Astrocyte (in vitro differentiated cells and primary cell): Measurements from ENCODE around the gene CDKL2. TPM values are rescaled to one million over a fixed set of nuclear protein-coding genes. Genes with fewer than 3 reads are reported as not detected.

Experiments
- DNase-seq: peaks from one replicate; pipeline ENCODE4 v3.0.0-alpha.2; 2010; ENCODE audit warnings: low read depth
- FAIRE-seq: peaks from 2 replicates; lab custom pipeline; 2011; peaks lifted over from hg19 to GRCh38; lab: Jason Lieb, UNC
- H2AFZ ChIP-seq: 2 replicates; pipeline ENCODE4 v1.6.0; 2012; ENCODE audit warnings: low read depth, low read length, inconsistent platforms
- H3K27ac ChIP-seq: 2 replicates; pipeline ENCODE4 v1.5.1; 2011; ENCODE audit warnings: low read depth, low read length, inconsistent platforms
- H3K27me3 ChIP-seq: 2 replicates; pipeline ENCODE4 v1.6.0; 2011; ENCODE audit warnings: low read length, inconsistent platforms; ENCODE audit not compliant: insufficient read depth
- H3K36me3 ChIP-seq: 2 replicates; pipeline ENCODE4 v1.5.1; 2011; ENCODE audit warnings: low read length, inconsistent platforms; ENCODE audit not compliant: insufficient read depth
- H3K4me1 ChIP-seq: 2 replicates; pipeline ENCODE4 v1.5.1; 2011; ENCODE audit warnings: low read length, inconsistent platforms; ENCODE audit not compliant: insufficient read depth
- H3K4me2 ChIP-seq: 2 replicates; pipeline ENCODE4 v1.6.0; 2012; ENCODE audit warnings: low read length, inconsistent platforms
- H3K4me3 ChIP-seq: 2 replicates; pipeline ENCODE4 v1.5.1; 2011; ENCODE audit warnings: low read depth, mild to moderate bottlenecking, low read length, inconsistent platforms; ENCODE audit not compliant: insufficient read depth
- H3K79me2 ChIP-seq: 2 replicates; pipeline ENCODE4 v1.6.0; 2012; ENCODE audit warnings: mild to moderate bottlenecking, low read length, inconsistent platforms; ENCODE audit not compliant: insufficient read depth
- H3K9ac ChIP-seq: 2 replicates; pipeline ENCODE4 v1.6.0; 2012; ENCODE audit warnings: mild to moderate bottlenecking, low read length, inconsistent platforms
- H3K9me3 ChIP-seq: 2 replicates; pipeline ENCODE4 v1.5.1; 2012; ENCODE audit warnings: low read depth, mild to moderate bottlenecking, low read length, inconsistent platforms; ENCODE audit not compliant: insufficient read depth
- H4K20me1 ChIP-seq: 2 replicates; pipeline ENCODE4 v1.6.0; 2012; ENCODE audit warnings: low read length, inconsistent platforms; ENCODE audit not compliant: insufficient read depth
- H3K27ac Mint-ChIP-seq: one replicate; pipeline ENCODE4 v1.8.0; 2021; ENCODE audit warnings: mild to moderate bottlenecking, mixed read lengths; ENCODE audit not compliant: unreplicated experiment
- H3K27me3 Mint-ChIP-seq: one replicate; pipeline ENCODE4 v1.8.0; 2021; ENCODE audit warnings: low read depth, mixed read lengths; ENCODE audit not compliant: unreplicated experiment
- H3K36me3 Mint-ChIP-seq: one replicate; pipeline ENCODE4 v1.8.0; 2021; ENCODE audit warnings: low read depth, mixed read lengths; ENCODE audit not compliant: unreplicated experiment
- H3K4me1 Mint-ChIP-seq: one replicate; pipeline ENCODE4 v1.8.0; 2021; ENCODE audit warnings: low read depth, mixed read lengths; ENCODE audit not compliant: unreplicated experiment
- H3K4me3 Mint-ChIP-seq: one replicate; pipeline ENCODE4 v1.8.0; 2021; ENCODE audit warnings: mild to moderate bottlenecking, moderate library complexity, mixed read lengths; ENCODE audit not compliant: unreplicated experiment
- H3K9me3 Mint-ChIP-seq: one replicate; pipeline ENCODE4 v1.8.0; 2021; ENCODE audit warnings: mild to moderate bottlenecking, mixed read lengths; ENCODE audit not compliant: unreplicated experiment
- EZH2 ChIP-seq: IDR thresholded peaks from 2 replicates; pipeline ENCODE4 v1.6.1; 2012; ENCODE audit warnings: mild to moderate bottlenecking, low read length, inconsistent platforms; ENCODE audit not compliant: insufficient read depth
- total RNA-seq: library from RNA; stranded (reverse); gene quantifications from 2 replicates; pipeline ENCODE4 v1.2.1, GENCODE V29; 2021
- TF ChIP-seq, protein P1 (sequence below): IDR thresholded peaks from 2 replicates; pipeline ENCODE4 v1.5.1; 2011; ENCODE audit warnings: low read depth, mild to moderate bottlenecking, inconsistent platforms, low read length, moderate library complexity; ENCODE audit not compliant: insufficient read depth

The CDKL2 gene
- total RNA-seq, 1 donor from 2014 or later, result 3.7 TPM

DNA sequence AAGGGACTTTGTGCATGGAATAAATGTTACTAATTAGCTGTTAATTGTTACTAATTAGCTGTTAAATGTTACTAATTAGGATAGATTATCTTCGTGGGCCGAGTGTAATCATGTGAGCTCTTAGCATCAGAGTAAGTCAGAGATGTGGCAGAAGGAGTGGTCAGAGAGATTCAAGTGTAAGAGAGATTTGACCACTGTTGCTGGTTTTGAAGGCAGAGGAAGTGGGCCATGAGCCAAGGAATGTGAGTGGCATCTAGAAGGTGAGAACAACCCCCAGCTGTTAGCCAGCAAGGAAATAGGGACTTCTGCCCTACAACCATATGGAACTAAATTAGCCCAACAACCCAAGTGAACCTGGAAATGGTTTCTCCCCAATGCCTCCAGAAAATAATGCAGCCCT lies 46.3 kb downstream of the CDKL2 start:
- H3K27me3 ChIP-seq, result no peaks in the 10 kb centered on the region
- H4K20me1 ChIP-seq, result no peaks in the 10 kb centered on the region
- H3K4me3 Mint-ChIP-seq, result no peak overlapping the region
- H3K4me1 ChIP-seq, result no peaks in the 10 kb centered on the region
- no peak overlapping the region for H3K4me3 ChIP-seq
- H3K79me2 ChIP-seq, result no peaks in the 10 kb centered on the region
- H3K27me3 Mint-ChIP-seq, result no peaks in the 10 kb centered on the region
- no peak overlapping the region for H3K9ac ChIP-seq
- no peak overlapping the region for H2AFZ ChIP-seq
- no peak for FAIRE-seq
- no peak overlapping the region for H3K27ac ChIP-seq
- H3K9me3 Mint-ChIP-seq, result peaks cover 6% of the 10 kb centered on the region
- H3K36me3 Mint-ChIP-seq, result peaks cover 6% of the 10 kb centered on the region
- H3K4me1 Mint-ChIP-seq, result no peaks in the 10 kb centered on the region
- H3K36me3 ChIP-seq, result no peaks in the 10 kb centered on the region
- no peak overlapping the region for H3K4me2 ChIP-seq
- TF ChIP-seq, protein P1, sequence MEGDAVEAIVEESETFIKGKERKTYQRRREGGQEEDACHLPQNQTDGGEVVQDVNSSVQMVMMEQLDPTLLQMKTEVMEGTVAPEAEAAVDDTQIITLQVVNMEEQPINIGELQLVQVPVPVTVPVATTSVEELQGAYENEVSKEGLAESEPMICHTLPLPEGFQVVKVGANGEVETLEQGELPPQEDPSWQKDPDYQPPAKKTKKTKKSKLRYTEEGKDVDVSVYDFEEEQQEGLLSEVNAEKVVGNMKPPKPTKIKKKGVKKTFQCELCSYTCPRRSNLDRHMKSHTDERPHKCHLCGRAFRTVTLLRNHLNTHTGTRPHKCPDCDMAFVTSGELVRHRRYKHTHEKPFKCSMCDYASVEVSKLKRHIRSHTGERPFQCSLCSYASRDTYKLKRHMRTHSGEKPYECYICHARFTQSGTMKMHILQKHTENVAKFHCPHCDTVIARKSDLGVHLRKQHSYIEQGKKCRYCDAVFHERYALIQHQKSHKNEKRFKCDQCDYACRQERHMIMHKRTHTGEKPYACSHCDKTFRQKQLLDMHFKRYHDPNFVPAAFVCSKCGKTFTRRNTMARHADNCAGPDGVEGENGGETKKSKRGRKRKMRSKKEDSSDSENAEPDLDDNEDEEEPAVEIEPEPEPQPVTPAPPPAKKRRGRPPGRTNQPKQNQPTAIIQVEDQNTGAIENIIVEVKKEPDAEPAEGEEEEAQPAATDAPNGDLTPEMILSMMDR, result no peak
- no peak for TF ChIP-seq EZH2
- no peaks in the 10 kb centered on the region for H3K9me3 ChIP-seq
- DNase-seq, result peak; percentile 18
- no peak overlapping the region for H3K27ac Mint-ChIP-seq

DNA sequence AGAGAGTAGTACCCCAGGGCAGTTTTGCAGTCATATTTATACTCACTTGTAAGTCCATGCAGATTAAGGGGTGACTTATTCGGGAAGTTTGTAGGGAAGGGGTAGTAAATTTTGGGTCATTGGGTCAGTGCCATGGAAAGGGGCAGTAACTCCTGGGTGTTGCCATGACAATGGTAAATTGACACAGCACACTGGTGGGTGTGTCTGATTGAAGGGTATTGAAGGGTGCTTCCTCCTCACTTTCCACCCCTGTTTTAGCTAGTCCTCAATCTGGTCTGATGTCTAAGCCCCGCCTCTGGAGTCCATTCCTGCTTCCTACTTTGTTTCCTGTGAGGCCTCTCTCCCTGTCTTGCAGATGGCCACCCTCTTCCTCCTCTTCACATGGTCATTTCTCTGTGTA lies 62.6 kb downstream of the CDKL2 start:
- Histone ChIP-seq H4K20me1 (no peaks in the 10 kb centered on the region), H3K9ac (no peak overlapping the region), H2AFZ (no peak overlapping the region), H3K9me3 (no peaks in the 10 kb centered on the region), H3K27me3 (peaks cover 6% of the 10 kb centered on the region), H3K36me3 (no peaks in the 10 kb centered on the region), H3K4me2 (no peak overlapping the region), H3K4me1 (no peaks in the 10 kb centered on the region), H3K4me3 (no peak overlapping the region), H3K27ac (no peak overlapping the region), H3K79me2 (no peaks in the 10 kb centered on the region)
- Mint-ChIP-seq H3K27ac (no peak overlapping the region), H3K36me3 (peaks cover 2% of the 10 kb centered on the region), H3K27me3 (no peaks in the 10 kb centered on the region), H3K9me3 (peaks cover 2% of the 10 kb centered on the region), H3K4me3 (no peak overlapping the region), H3K4me1 (peaks cover 5% of the 10 kb centered on the region)
- FAIRE-seq (no peak), DNase-seq (no peak)
- no peak for TF ChIP-seq EZH2
- TF ChIP-seq, protein P1, result no peak

DNA sequence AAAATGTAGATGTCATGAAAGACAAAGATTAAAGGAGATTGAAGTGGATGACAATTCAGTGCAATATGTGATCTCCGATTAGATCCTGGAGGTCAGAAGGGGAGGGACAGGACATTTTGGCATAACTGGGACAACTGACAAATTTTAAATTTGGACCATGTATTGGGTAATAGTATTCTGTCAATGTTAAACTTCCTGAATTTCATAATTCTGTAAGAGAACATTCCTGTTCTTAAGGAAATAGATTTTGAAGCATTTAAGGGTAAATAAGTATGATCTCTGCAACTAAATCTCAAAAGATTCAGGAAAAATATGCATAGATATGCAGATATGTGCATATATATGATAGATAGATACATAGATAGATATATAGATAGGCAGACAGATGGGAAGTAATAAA lies 63.4 kb downstream of the CDKL2 start:
- H3K36me3 ChIP-seq, result no peaks in the 10 kb centered on the region
- H3K36me3 Mint-ChIP-seq, result peaks cover 2% of the 10 kb centered on the region
- no peak overlapping the region for H3K4me3 ChIP-seq
- H2AFZ ChIP-seq, result no peak overlapping the region
- no peak for DNase-seq
- no peaks in the 10 kb centered on the region for H3K27me3 ChIP-seq
- H3K27ac Mint-ChIP-seq, result no peak overlapping the region
- FAIRE-seq, result no peak
- peaks cover 7% of the 10 kb centered on the region for H3K4me1 Mint-ChIP-seq
- H3K9me3 Mint-ChIP-seq, result peaks cover 2% of the 10 kb centered on the region
- no peaks in the 10 kb centered on the region for H3K9me3 ChIP-seq
- no peaks in the 10 kb centered on the region for H3K79me2 ChIP-seq
- H3K4me2 ChIP-seq, result no peak overlapping the region
- no peak overlapping the region for H3K27ac ChIP-seq
- TF ChIP-seq, protein P1, result no peak
- TF ChIP-seq EZH2, result no peak
- H4K20me1 ChIP-seq, result no peaks in the 10 kb centered on the region
- H3K9ac ChIP-seq, result no peak overlapping the region
- H3K4me1 ChIP-seq, result no peaks in the 10 kb centered on the region
- H3K4me3 Mint-ChIP-seq, result no peak overlapping the region
- H3K27me3 Mint-ChIP-seq, result no peaks in the 10 kb centered on the region
